Sigmoid colon (tissue), 7 donors: ENCODE data around the gene ALDOA. TPM values are rescaled to one million over a fixed set of nuclear protein-coding genes. Genes with fewer than 3 reads are reported as not detected.

Experiments used
- DNase-seq: peaks from one replicate; pipeline ENCODE4 v3.0.0-alpha.2; 2019
- H3K27ac ChIP-seq, 4 donors: fragments of 200-600 bp; sonication (generic); one replicate each; pipeline ENCODE4 v1.5.1; 2016 to 2019; ENCODE audit warnings: mild to moderate bottlenecking in 1 of 4
- H3K27me3 ChIP-seq, 3 donors: fragments of 200-600 bp; sonication (generic); one replicate each; pipeline ENCODE4 v1.5.1; 2019; ENCODE audit warnings: mild to moderate bottlenecking in 1 of 3
- H3K36me3 ChIP-seq, 4 donors: fragments of 200-600 bp; sonication (generic); one replicate each; pipeline ENCODE4 v1.5.1; 2016 to 2019
- H3K4me1 ChIP-seq, 4 donors: fragments of 200-600 bp; sonication (generic); one replicate each; pipeline ENCODE4 v1.5.1; 2017 to 2019
- H3K4me3 ChIP-seq, 4 donors: fragments of 200-600 bp; sonication (generic); one replicate each; pipeline ENCODE4 v1.5.1; 2017 to 2019; ENCODE audit warnings: mild to moderate bottlenecking in 2 of 4, moderate library complexity in 1 of 4
- H3K9me3 ChIP-seq, 4 donors: fragments of 200-600 bp in 3 of 4; sonication (generic) in 3 of 4; one replicate each; pipeline versions ENCODE4 v1.5.1 to v1.6.1; 2013 to 2019
- CTCF ChIP-seq, 4 experiments: fragments of 450-650 bp in 3 of 4; fragments of 200-600 bp in 1 of 4; IDR thresholded peaks; one replicate each; pipeline ENCODE4 v1.5.1; 2016 to 2019; ENCODE audit warnings: antibody characterized with exemption in 4 of 4, mild to moderate bottlenecking in 3 of 4, moderate library complexity in 2 of 4
- EP300 ChIP-seq, 4 donors: sonication (generic); formaldehyde crosslinking; IDR thresholded peaks; one replicate each; pipeline ENCODE4 v1.6.1; 2017; ENCODE audit warnings: antibody characterized with exemption in 4 of 4
- POLR2A ChIP-seq, 2 donors: fragments of 450-650 bp; IDR thresholded peaks; one replicate each; pipeline ENCODE4 v1.6.1; 2016; ENCODE audit warnings: antibody characterized with exemption in 2 of 2, mild to moderate bottlenecking in 2 of 2, moderate library complexity in 2 of 2
- POLR2AphosphoS5 ChIP-seq, 4 donors: sonication (generic); formaldehyde crosslinking; IDR thresholded peaks; one replicate each; pipeline ENCODE4 v1.6.1; 2017; ENCODE audit warnings: antibody characterized with exemption in 4 of 4
- WGBS, 2 donors: extraction: QIAGEN DNeasy Blood & Tissue Kit; methylation state at CpG; one replicate each; pipeline ENCODE4 v1.1.7; 2013; 5-methylcytosine and 5-hydroxymethylcytosine counted together
- intact Hi-C: fragments of 100-400 bp; cut with DNase I; formaldehyde crosslinking; loops from one replicate; pipeline ENCODE4 v1.15.1; 2023
- polyA plus RNA-seq, 3 donors: library from polyadenylated mRNA; stranded (reverse); fragments of 200-250 nt; gene quantifications; one replicate each; pipeline ENCODE4 v1.2.3, GENCODE V29; 2013
- total RNA-seq, 4 donors: library from RNA; depleted of rRNA; stranded (reverse); fragments of >200 nt; gene quantifications; one replicate each; pipeline ENCODE4 v1.1.0, GENCODE V29; 2016
- donor health status: healthy with polysubstance abuse.
- donor health status: Bipolar disorder and iron deficiency.
- donor health status: healthy.

ALDOA gene
- total and polyA plus RNA-seq, 7 donors, result 905 to 1,667 (median 1,010) TPM

- no peak within 1 kb of the TSS for H3K4me3 ChIP-seq
- peaks cover 0 to 12% (median 11%) of the 10 kb centered on the region in 4 donors for H3K4me1 ChIP-seq
- no peaks in the 10 kb centered on the region for H3K9me3 ChIP-seq
- WGBS, 2 donors, result 81 to 88% methylated on average over 6 of the region's 6 CpGs
- H3K27ac ChIP-seq, result no peak within 1 kb of the TSS
- peaks cover 0 to 29% (median 15%) of the 10 kb centered on the region in 3 donors for H3K27me3 ChIP-seq
- intact Hi-C loops, result loop anchor here (5.0 kb wide), 2 partner anchors 166 to 321 kb away; no protein-coding TSS in a partner anchor
- no peak for DNase-seq
- TF ChIP-seq CTCF (IDR thresholded peaks at IDR 0.05) (no peak), POLR2A (IDR thresholded peaks at IDR 0.05) (no peak), EP300 (IDR thresholded peaks at IDR 0.05) (no peak), POLR2AphosphoS5 (IDR thresholded peaks at IDR 0.05) (no peak)
- H3K36me3 ChIP-seq, result no peaks in the 10 kb centered on the region
Observed at GRCh38 chr16:30022887-30023286, 42.7 kb upstream of the ALDOA start, which contains the start of gene C16orf92. Gene C16orf92, plus strand, starts transcription at chr16:30023198. Its CDS starts 143 bp downstream, at chr16:30023341.

GRCh38 chr16:30023586-30023985 is 42.0 kb upstream of the ALDOA start:
- WGBS, 2 donors, result 81 to 86% methylated on average over 11 of the region's 11 CpGs
- peaks cover 0 to 12% (median 11%) of the 10 kb centered on the region in 4 donors for H3K4me1 ChIP-seq
- TF ChIP-seq EP300 (IDR thresholded peaks at IDR 0.05) (no peak), POLR2A (IDR thresholded peaks at IDR 0.05) (no peak), CTCF (IDR thresholded peaks at IDR 0.05) (no peak), POLR2AphosphoS5 (IDR thresholded peaks at IDR 0.05) (no peak)
- no peak overlapping the region for H3K4me3 ChIP-seq
- no peak for DNase-seq
- H3K9me3 ChIP-seq, result no peaks in the 10 kb centered on the region
- no peak overlapping the region for H3K27ac ChIP-seq
- peaks cover 2 to 36% (median 20%) of the 10 kb centered on the region in 3 donors for H3K27me3 ChIP-seq
- H3K36me3 ChIP-seq, result no peaks in the 10 kb centered on the region
- intact Hi-C loops, result loop anchor here (5.0 kb wide), 2 partner anchors 166 to 321 kb away; no protein-coding TSS in a partner anchor

GRCh38 chr16:30024451-30024850 is 41.1 kb upstream of the ALDOA start:
- TF ChIP-seq CTCF (IDR thresholded peaks at IDR 0.05) (no peak), POLR2AphosphoS5 (IDR thresholded peaks at IDR 0.05) (no peak), EP300 (IDR thresholded peaks at IDR 0.05) (no peak), POLR2A (IDR thresholded peaks at IDR 0.05) (no peak)
- Histone ChIP-seq H3K9me3 (no peaks in the 10 kb centered on the region), H3K4me3 (no peak overlapping the region), H3K4me1 (peaks cover 0 to 12% (median 11%) of the 10 kb centered on the region in 4 donors), H3K27me3 (peaks cover 11 to 45% (median 28%) of the 10 kb centered on the region in 3 donors), H3K36me3 (no peaks in the 10 kb centered on the region), H3K27ac (no peak overlapping the region)
- no peak for DNase-seq
- whole genome bisulfite sequencing, 2 donors, result 69 to 74% methylated on average over 16 of the region's 16 CpGs
- intact Hi-C loops, result loop anchor here (5.0 kb wide), 2 partner anchors 167 to 322 kb away; no protein-coding TSS in a partner anchor

- no peaks in the 10 kb centered on the region for H3K36me3 ChIP-seq
- 69 to 73% methylated on average over 20 of the region's 20 CpGs for WGBS, 2 donors
- H3K4me1 ChIP-seq, result peaks cover 0 to 12% (median 11%) of the 10 kb centered on the region in 4 donors
- H3K4me3 ChIP-seq, result no peak overlapping the region
- no peak for DNase-seq
- TF ChIP-seq POLR2A (IDR thresholded peaks at IDR 0.05) (no peak), CTCF (IDR thresholded peaks at IDR 0.05) (no peak), POLR2AphosphoS5 (IDR thresholded peaks at IDR 0.05) (no peak), EP300 (IDR thresholded peaks at IDR 0.05) (no peak)
- peaks cover 16 to 52% (median 35%) of the 10 kb centered on the region in 3 donors for H3K27me3 ChIP-seq
- no peak overlapping the region for H3K27ac ChIP-seq
- intact Hi-C loops, result no loop called here
- H3K9me3 ChIP-seq, result no peaks in the 10 kb centered on the region
Observed at GRCh38 chr16:30025156-30025555, 40.4 kb upstream of the ALDOA start.
